Fibroblast of lung (primary cell): ENCODE data around the gene PEX16. TPM values are rescaled to one million over a fixed set of nuclear protein-coding genes. Genes with fewer than 3 reads are reported as not detected.
A peak's percentile ranks its signal among the peaks of the same experiment; 100 is the strongest.
"Not testable (repeated sequence)": the region's sequence is repeated elsewhere in the genome, so short reads cannot be mapped to it uniquely, and the experiment has no call there.

Source experiments
- DNase-seq, 2 donors: peaks; one replicate each; pipeline versions ENCODE4 v3.0.0 to v3.0.0-alpha.2; 2010; ENCODE audit warnings: low read depth in 2 of 2
- H2AFZ ChIP-seq: 2 replicates; pipeline ENCODE4 v1.5.1; 2012; ENCODE audit warnings: low read length, control low read depth, inconsistent platforms
- H3K27ac ChIP-seq: 2 replicates; pipeline ENCODE4 v1.5.1; 2011; ENCODE audit warnings: low read length, control low read depth; ENCODE audit not compliant: insufficient read depth
- H3K27me3 ChIP-seq: 2 replicates; pipeline ENCODE4 v1.5.1; 2011; ENCODE audit warnings: mild to moderate bottlenecking, low read length; ENCODE audit not compliant: control insufficient read depth, insufficient read depth
- H3K36me3 ChIP-seq: 2 replicates; pipeline ENCODE4 v1.5.1; 2011; ENCODE audit warnings: low read length; ENCODE audit not compliant: control insufficient read depth, insufficient read depth
- H3K4me1 ChIP-seq: 2 replicates; pipeline ENCODE4 v1.5.1; 2011; ENCODE audit warnings: low read length; ENCODE audit not compliant: control insufficient read depth, insufficient read depth; ENCODE audit errors: extremely low read depth
- H3K4me2 ChIP-seq: 2 replicates; pipeline ENCODE4 v1.5.1; 2011; ENCODE audit warnings: low read length, control low read depth; ENCODE audit not compliant: insufficient read depth; ENCODE audit errors: extremely low read depth
- H3K4me3 ChIP-seq, 4 experiments: fragments of 200-600 bp in 1 of 4; sonication (generic) in 1 of 4; replicated peaks in 1 of 4; 2 replicates each; pipeline ENCODE4 v1.5.1; 2011 to 2016; ENCODE audit warnings: low read length in 4 of 4, low read depth in 3 of 4, mild to moderate bottlenecking in 3 of 4, control low read depth in 2 of 4, inconsistent platforms in 1 of 4, mixed read lengths in 1 of 4; ENCODE audit not compliant: insufficient read depth in 1 of 4; ENCODE audit errors: control extremely low read depth in 1 of 4
- H3K79me2 ChIP-seq: 2 replicates; pipeline ENCODE4 v1.5.1; 2012; ENCODE audit warnings: mild to moderate bottlenecking, low read length, inconsistent platforms; ENCODE audit not compliant: control insufficient read depth, insufficient read depth
- H3K9ac ChIP-seq: 2 replicates; pipeline ENCODE4 v1.5.1; 2011; ENCODE audit warnings: mild to moderate bottlenecking, low read length, control low read depth; ENCODE audit not compliant: insufficient read depth
- H3K9me3 ChIP-seq: 2 replicates; pipeline ENCODE4 v1.5.1; 2012; ENCODE audit warnings: low read depth, low read length; ENCODE audit not compliant: control insufficient read depth, insufficient read depth
- H4K20me1 ChIP-seq: 2 replicates; pipeline ENCODE4 v1.5.1; 2011; ENCODE audit warnings: low read length; ENCODE audit not compliant: control insufficient read depth, insufficient read depth; ENCODE audit errors: extremely low read depth
- CTCF ChIP-seq, 2 donors: IDR thresholded peaks in 1 of 2; conservative IDR thresholded peaks in 1 of 2; 1 replicate in 1 of 2; 2 replicates in 1 of 2; pipeline ENCODE4 v1.5.1; 2011 to 2012; ENCODE audit warnings: low read length in 2 of 2, control low read depth in 1 of 2, inconsistent platforms in 1 of 2, low read depth in 1 of 2, mild to moderate bottlenecking in 1 of 2
- EZH2 ChIP-seq: IDR thresholded peaks from 2 replicates; pipeline ENCODE4 v1.5.1; 2012; ENCODE audit warnings: low read length, control low read depth, mild to moderate bottlenecking; ENCODE audit errors: missing control alignments
- polyA plus RNA-seq, 2 donors: library from polyadenylated mRNA; depleted of rRNA in 1 of 2; stranded (reverse) in 1 of 2; unstranded in 1 of 2; fragments of >200 nt; gene quantifications; 2 replicates each; pipeline ENCODE4 v1.2.1, GENCODE V29; 2011 to 2012; ENCODE audit warnings: missing spikeins in 1 of 2
- total RNA-seq: library from RNA; depleted of rRNA; stranded (reverse); fragments of >200 nt; gene quantifications from 2 replicates; pipeline ENCODE4 v1.2.1, GENCODE V29; 2014

The PEX16 gene
- total and polyA plus RNA-seq, 2 donors (not counting 1 experiment from before 2014, with no cell fraction given), result 11.0 to 44.4 TPM

- Histone ChIP-seq H3K9ac (no peak overlapping the region), H3K27ac (no peak overlapping the region), H2AFZ (no peak overlapping the region), H3K4me3 (no peak overlapping the region), H3K4me2 (no peak overlapping the region), H3K27me3 (peaks cover 13% of the 10 kb centered on the region), H3K36me3 (peaks cover 4% of the 10 kb centered on the region), H3K79me2 (no peaks in the 10 kb centered on the region), H3K9me3 (no peaks in the 10 kb centered on the region), H3K4me1 (peaks cover 3% of the 10 kb centered on the region), H4K20me1 (no peaks in the 10 kb centered on the region)
- no peak for DNase-seq
- TF ChIP-seq CTCF (conservative IDR thresholded peaks at IDR 0.05 in 1 of 2, IDR thresholded peaks at IDR 0.05 in 1 of 2; ENCODE audit: low read depth in 1 of 2, low read length in 2 of 2), result no peak
- TF ChIP-seq EZH2, result no peak
Measured at GRCh38 chr11:45901626-45902025, 16.1 kb downstream of the PEX16 start.

GRCh38 chr11:45900916-45901617 is 16.6 kb downstream of the PEX16 start:
- H3K79me2 ChIP-seq, result no peaks in the 10 kb centered on the region
- peak overlapping the region; percentile 73 for H3K4me2 ChIP-seq
- TF ChIP-seq CTCF (conservative IDR thresholded peaks at IDR 0.05 in 1 of 2, IDR thresholded peaks at IDR 0.05 in 1 of 2; ENCODE audit: low read depth in 1 of 2, low read length in 2 of 2) (no peak), EZH2 (no peak)
- peak overlapping the region; percentile 46 to 69 (median 56) for H3K4me3 ChIP-seq
- DNase-seq, result no peak
- no peaks in the 10 kb centered on the region for H3K9me3 ChIP-seq
- no peak overlapping the region for H3K9ac ChIP-seq
- peaks cover 3% of the 10 kb centered on the region for H3K4me1 ChIP-seq
- no peak overlapping the region for H3K27ac ChIP-seq
- peaks cover 14% of the 10 kb centered on the region for H3K27me3 ChIP-seq
- peaks cover 4% of the 10 kb centered on the region for H3K36me3 ChIP-seq
- no peak overlapping the region for H2AFZ ChIP-seq
- H4K20me1 ChIP-seq, result no peaks in the 10 kb centered on the region

- H3K4me1 ChIP-seq, H3K79me2 ChIP-seq, H2AFZ ChIP-seq, H3K36me3 ChIP-seq, H3K9me3 ChIP-seq, H4K20me1 ChIP-seq, DNase-seq: not testable (repeated sequence)
- H3K27me3 ChIP-seq, result peaks cover 14% of the 10 kb centered on the region
- peak overlapping the region; percentile 73 for H3K4me2 ChIP-seq
- H3K9ac ChIP-seq, result peak overlapping the region; percentile 87
- H3K27ac ChIP-seq, result peak overlapping the region; percentile 84
- peak overlapping the region; percentile 46 to 69 (median 56) for H3K4me3 ChIP-seq
Measured at GRCh38 chr11:45900175-45900800, 17.4 kb downstream of the PEX16 start.
